Ureter (tissue), 1 donor: ENCODE measurements around the gene ING2. TPM values are rescaled to one million over a fixed set of nuclear protein-coding genes. Genes with fewer than 3 reads are reported as not detected.
"Not testable (repeated sequence)": the region's sequence is repeated elsewhere in the genome, so short reads cannot be mapped to it uniquely, and the experiment has no call there.

Experiments used
- DNase-seq: peaks from one replicate; pipeline ENCODE4 v3.0.0-alpha.2; 2020; ENCODE audit warnings: low spot score
- total RNA-seq: library from RNA; stranded (reverse); gene quantifications from one replicate; pipeline ENCODE4 v1.2.4, GENCODE V29; 2023
- donor health status: DM: yes; HTN: yes; CAD: no.

ING2 gene
- total RNA-seq, 1 donor from 2014 or later: 10.3 TPM

GRCh38 chr4:183548306-183548705, 43.4 kb downstream of the ING2 start:
- DNase-seq: no peak

DNA sequence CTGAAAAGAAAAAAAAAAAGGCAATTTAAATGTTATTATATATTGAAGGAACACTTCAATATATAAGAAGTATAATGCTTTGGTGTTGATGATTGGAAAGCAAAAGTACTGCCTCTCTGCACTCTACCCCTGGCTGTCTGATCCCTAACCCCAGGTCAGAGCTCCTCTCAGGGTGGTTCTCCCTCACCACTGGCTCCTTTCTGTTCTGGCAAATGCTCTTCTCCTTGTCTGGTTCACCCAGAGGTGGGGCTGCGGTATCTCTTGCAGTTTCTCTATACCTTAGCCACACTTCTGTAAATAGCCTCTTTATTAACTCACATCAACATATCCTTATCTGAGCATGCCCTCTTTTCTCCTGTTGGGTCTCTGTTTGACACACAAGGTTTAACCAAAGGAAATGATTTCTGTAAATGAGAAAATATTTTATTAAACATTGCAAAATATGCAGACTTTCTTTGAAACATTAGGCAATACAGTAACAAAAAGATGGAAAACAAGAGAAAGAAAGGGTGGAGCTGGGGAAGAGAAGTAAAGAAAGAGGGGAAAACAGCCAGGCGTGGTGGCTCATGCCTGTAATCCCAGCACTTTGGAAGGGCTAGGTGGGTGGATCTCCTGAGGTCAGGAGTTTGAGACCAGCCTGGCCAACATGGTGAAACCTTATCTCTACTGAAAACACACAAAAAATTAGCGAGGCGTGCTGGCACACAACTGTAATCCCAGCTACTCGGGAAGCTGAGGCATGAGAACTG, 45.7 kb downstream of the ING2 start:
- no peak for DNase-seq

DNA sequence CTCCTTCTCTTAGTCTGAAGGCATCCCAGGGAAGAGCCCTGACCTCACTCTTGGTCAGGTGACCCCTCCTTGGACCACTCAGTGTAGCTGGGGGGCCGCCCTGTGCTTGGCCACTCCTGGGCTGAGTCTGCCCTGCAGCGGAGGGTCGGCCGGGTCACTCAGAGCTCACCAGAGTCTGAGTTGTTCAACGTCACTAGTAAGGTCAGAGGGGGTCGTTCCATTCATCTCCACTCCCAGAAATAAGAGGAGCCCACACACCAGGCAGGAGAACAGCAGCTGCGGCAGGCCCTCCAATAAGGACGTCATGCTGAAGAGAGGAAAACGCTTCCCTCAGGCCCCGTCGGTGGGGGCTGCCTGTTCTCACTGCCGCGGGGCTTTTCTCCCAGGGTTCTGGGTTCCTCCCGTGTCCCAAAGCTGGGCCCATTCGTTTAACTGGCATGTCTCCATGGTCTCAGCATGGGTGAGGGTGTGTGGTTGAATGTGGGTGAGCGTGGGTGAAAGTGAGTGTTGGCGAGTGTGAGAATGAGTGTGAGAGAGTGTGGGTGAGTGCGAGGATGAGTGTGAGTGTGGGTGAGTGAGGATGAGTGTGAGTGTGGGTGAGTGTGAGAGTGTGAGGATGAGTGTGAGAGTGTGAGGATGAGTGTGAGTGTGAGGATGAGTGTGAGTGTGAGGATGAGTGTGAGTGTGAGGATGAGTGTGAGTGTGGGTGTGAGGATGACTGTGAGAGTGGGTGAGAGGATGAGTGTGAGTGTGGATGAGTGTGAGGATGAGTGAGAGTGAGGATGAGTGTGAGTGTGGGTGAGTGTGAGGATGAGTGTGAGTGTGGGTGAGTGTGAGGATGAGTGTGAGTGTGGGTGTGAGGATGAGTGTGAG, 47.7 kb downstream of the ING2 start:
- no peak for DNase-seq

- not testable (repeated sequence) for DNase-seq
Observed at GRCh38 chr4:183553147-183553478, 48.3 kb downstream of the ING2 start.

DNA sequence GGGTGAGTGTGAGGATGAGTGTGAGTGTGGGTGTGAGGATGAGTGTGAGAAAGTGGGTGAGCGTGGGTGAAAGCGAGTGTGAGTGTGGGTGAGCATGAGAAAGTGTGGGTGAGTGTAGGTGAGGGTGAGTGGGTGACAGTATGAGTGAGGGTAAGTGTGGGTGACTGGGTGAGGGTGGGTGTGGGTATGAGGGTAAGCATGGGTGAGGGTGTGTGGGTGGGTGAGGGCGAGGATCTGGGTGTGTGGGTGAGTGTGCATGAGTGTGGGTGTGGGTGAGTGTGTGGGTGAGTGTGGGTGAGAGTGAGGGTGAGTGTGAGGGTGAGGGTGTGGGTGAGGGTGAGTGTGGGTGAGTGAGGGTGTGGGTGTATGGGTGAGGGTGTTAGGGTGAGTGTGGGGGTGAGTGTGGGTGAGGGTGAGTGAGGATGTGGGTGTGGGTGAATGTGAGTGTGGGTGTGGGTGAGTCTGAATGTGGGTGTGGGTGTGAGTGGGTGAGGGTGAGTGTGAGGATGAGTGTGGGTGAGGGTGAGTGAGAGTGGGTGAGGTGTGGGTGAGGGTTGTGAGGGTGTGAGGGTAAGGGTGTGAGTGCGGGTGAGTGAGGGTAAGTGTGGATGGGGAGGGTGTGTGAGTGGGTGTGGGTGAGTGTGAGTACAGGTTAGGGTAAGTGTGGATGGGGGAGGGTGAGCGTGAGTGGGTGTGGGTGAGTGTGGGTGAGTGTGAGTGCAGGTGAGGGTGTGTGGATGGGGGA, 48.9 kb downstream of the ING2 start:
- DNase-seq: no peak

DNA sequence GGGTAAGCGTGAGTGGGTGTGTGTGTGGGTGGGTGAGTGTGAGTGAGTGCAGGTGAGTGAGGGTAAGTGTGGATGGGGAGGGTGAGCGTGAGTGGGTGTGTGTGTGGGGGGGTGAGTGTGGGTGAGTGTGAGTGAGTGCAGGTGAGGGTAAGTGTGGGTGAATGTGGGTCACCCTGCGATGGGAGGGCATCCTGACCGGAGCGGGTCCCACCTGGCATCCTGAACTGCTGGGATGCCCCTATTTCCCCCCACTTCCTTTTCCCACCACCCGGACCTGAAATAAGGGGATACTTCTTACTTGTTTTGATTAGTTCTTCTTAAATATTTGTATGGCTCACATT, 49.5 kb downstream of the ING2 start:
- DNase-seq: no peak

- no peak for DNase-seq
Observed at GRCh38 chr4:183554878-183555585, 50.2 kb downstream of the ING2 start.

DNA sequence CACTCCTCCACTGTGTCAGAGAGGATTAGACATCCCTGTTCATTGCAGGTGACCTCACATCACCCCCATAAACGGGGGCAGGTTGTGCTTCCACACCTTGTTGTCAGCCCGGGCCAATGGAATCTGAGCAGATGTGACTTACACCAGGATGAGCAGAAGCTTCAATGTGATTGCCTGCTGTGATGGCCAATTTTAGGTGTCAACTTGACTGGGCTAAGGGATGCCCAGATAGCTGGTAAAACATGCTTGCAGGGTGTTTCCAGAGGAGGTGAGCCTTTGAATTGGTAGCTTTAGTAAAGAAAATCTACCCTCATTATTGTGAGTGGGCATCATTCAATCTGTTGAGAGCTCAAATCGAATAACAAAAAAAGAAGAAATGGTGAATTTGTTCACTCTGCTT, 52.1 kb downstream of the ING2 start:
- no peak for DNase-seq

GRCh38 chr4:183557611-183558010, 52.8 kb downstream of the ING2 start:
- no peak for DNase-seq

DNA sequence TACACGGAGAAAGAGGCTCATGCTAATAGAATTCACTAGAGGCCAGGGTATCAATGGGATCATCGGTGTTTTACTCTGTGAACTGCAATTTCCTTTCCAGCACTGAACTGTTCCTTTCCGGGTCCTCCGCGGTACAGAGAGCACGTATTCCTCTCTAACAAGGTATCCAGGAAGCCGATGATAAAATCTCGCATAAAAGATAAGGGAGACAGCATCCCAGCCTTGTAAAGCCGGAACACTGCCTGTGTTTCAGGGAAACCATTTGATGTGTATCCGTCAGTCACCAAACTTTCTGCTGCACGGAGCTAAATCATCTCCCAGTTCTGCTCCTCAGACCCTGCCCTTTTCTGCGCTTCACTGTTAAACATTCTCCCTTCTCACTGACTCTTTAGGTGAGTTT, 54.0 kb downstream of the ING2 start:
- no peak for DNase-seq

DNA sequence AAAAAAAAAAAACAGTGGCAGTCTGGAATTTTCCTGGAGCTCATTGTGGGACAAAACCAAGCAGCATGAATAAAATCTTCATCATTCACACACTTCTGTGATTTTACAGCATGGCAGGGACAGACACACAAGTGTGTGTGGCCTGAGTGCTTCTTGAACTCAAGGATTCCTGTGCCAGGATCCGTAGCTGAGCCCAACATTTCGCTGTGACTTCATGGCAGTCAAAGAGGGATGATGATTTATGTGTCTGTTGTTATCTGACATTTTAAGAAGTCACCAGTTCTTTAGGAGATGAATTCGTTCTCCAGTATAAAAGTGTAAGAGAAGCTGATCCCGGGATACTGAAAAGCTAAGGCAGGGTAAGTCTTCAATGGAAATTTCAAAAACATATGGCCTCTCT, 57.0 kb downstream of the ING2 start:
- no peak for DNase-seq

Other genes starting within 250 kb of the ING2 start
- not detected for gene CLDN22, start 184.8 kb upstream of the ING2 start, total RNA-seq
- not detected for gene CLDN24, start 182.6 kb upstream of the ING2 start, total RNA-seq
- gene CDKN2AIP, start 60.4 kb upstream of the ING2 start, total RNA-seq: 15.0 TPM
- gene RWDD4, start 154.1 kb downstream of the ING2 start, total RNA-seq: 17.3 TPM
- 49.4 TPM for gene TRAPPC11, start 154.2 kb downstream of the ING2 start, total RNA-seq